Spleen (tissue), 11 donors: ENCODE measurements around the gene PCBP3. TPM values are rescaled to one million over a fixed set of nuclear protein-coding genes. Genes with fewer than 3 reads are reported as not detected.

Experiments
- DNase-seq: peaks from one replicate; pipeline ENCODE4 v3.0.0-alpha.2; 2020
- H3K27ac ChIP-seq, 8 donors: fragments of 200-600 bp; sonication (generic) in 7 of 8; 1 replicate in 4 of 8; 2 replicates in 4 of 8; pipeline versions ENCODE4 v1.5.0 to v1.8.0; 2016 to 2021; ENCODE audit warnings: inconsistent platforms in 4 of 8, mild to moderate bottlenecking in 4 of 8, moderate library complexity in 1 of 8
- H3K27me3 ChIP-seq, 7 donors: fragments of 200-600 bp; sonication (generic) in 6 of 7; replicated peaks in 1 of 7; 1 replicate in 4 of 7; 2 replicates in 3 of 7; pipeline versions ENCODE4 v1.5.0 to v1.8.0; 2016 to 2021; ENCODE audit warnings: inconsistent platforms in 3 of 7, mild to moderate bottlenecking in 1 of 7
- H3K36me3 ChIP-seq, 6 donors: fragments of 200-600 bp; sonication (generic) in 5 of 6; 1 replicate in 4 of 6; 2 replicates in 2 of 6; pipeline versions ENCODE4 v1.5.0 to v1.8.0; 2016 to 2021; ENCODE audit warnings: inconsistent platforms in 2 of 6
- H3K4me1 ChIP-seq, 6 donors: fragments of 200-600 bp; sonication (generic) in 5 of 6; 1 replicate in 3 of 6; 2 replicates in 3 of 6; pipeline versions ENCODE4 v1.5.0 to v1.8.0; 2016 to 2021; ENCODE audit warnings: inconsistent platforms in 3 of 6
- H3K4me3 ChIP-seq, 8 donors: fragments of 200-600 bp; sonication (generic) in 7 of 8; 1 replicate in 4 of 8; 2 replicates in 4 of 8; pipeline versions ENCODE4 v1.5.0 to v1.8.0; 2016 to 2021; ENCODE audit warnings: inconsistent platforms in 4 of 8, mild to moderate bottlenecking in 4 of 8, moderate library complexity in 2 of 8
- H3K9me3 ChIP-seq, 8 donors: fragments of 200-600 bp; sonication (generic) in 7 of 8; 1 replicate in 4 of 8; 2 replicates in 4 of 8; pipeline versions ENCODE4 v1.5.0 to v1.8.0; 2016 to 2021; ENCODE audit warnings: inconsistent platforms in 4 of 8
- CTCF ChIP-seq, 11 experiments: fragments of 200-600 bp in 7 of 11; fragments of 450-650 bp in 4 of 11; sonication (generic) in 4 of 11; IDR thresholded peaks in 8 of 11; conservative IDR thresholded peaks in 3 of 11; 1 replicate in 7 of 11; 2 replicates in 4 of 11; pipeline versions ENCODE4 v1.4.0 to v1.8.0; 2016 to 2021; ENCODE audit warnings: antibody characterized with exemption in 11 of 11, inconsistent platforms in 4 of 11, mild to moderate bottlenecking in 1 of 11
- POLR2A ChIP-seq, 3 donors: fragments of 450-650 bp; IDR thresholded peaks; one replicate each; pipeline ENCODE4 v1.5.1; 2017; ENCODE audit warnings: antibody characterized with exemption in 3 of 3, mild to moderate bottlenecking in 1 of 3
- POLR2AphosphoS5 ChIP-seq, 3 donors: sonication (generic); formaldehyde crosslinking; IDR thresholded peaks; one replicate each; pipeline ENCODE4 v1.5.1; 2017; ENCODE audit warnings: antibody characterized with exemption in 3 of 3
- WGBS, 5 donors: extraction: QIAGEN DNeasy Blood & Tissue Kit in 3 of 5; methylation state at CpG; one replicate each; pipeline versions ENCODE4 v1.1.5 to v1.1.7; 2013 to 2018; 5-methylcytosine and 5-hydroxymethylcytosine counted together
- intact Hi-C: fragments of 100-400 bp; cut with DNase I; formaldehyde crosslinking; loops from one replicate; pipeline ENCODE4 v1.15.0; 2023; ENCODE audit warnings: low total_unique reads
- polyA plus RNA-seq, 3 donors: library from polyadenylated mRNA; stranded (reverse); fragments of 200-250 nt; gene quantifications; one replicate each; pipeline ENCODE4 v1.2.1, GENCODE V29; 2013
- total RNA-seq, 7 donors: library from RNA; depleted of rRNA in 3 of 7; stranded (reverse); fragments of >200 nt in 3 of 7; fragmentation: NEBNext Ultra II Directional in 4 of 7; extraction: Animal tissue kit (Norgen Biotek cat#: 25700) in 4 of 7; gene quantifications; one replicate each; pipeline versions ENCODE4 v1.1.0 to v1.2.1, GENCODE V29; 2016 to 2021
- donor health status: healthy with polysubstance abuse.
- donor health status: DM: no; HTN: no; CAD: no; lungs with moderate emphysema.
- donor health status: DM: no; HTN: no; CAD: no.
- donor health status: Bipolar disorder and iron deficiency.
- donor health status: healthy.
- donor health status: DM: no; HTN: no; CAD: no.
- donor health status: DM: yes; HTN: yes; CAD: no.

Gene PCBP3
- total and polyA plus RNA-seq, 10 donors, result 4.2 to 31.6 (median 15.2) TPM

DNA sequence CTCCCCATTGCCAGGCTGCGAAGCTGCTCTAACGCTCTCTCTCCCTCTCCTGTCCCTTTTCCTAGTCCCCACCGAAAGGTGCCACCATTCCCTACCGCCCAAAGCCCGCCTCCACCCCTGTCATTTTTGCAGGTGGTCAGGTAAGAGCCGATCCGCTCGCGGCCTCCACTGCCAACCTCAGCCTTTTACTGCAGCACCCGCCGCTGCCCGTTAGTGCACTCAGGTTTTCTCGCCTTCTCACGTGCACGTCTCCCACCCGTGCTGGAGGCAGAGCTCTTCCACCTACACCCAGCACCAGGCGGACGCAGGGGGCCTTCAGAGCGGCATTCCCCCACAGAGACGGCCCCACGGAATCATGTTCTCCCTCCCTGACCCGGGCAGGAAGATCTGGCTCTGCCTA is 270.4 kb downstream of the PCBP3 start:
- Histone ChIP-seq H3K36me3 (peaks cover 0 to 29% (median 0%) of the 10 kb centered on the region in 6 donors), H3K4me1 (peaks cover 0 to 28% (median 22%) of the 10 kb centered on the region in 6 donors), H3K9me3 (no peaks in the 10 kb centered on the region), H3K27me3 (no peaks in the 10 kb centered on the region), H3K4me3 (no peak overlapping the region), H3K27ac (no peak overlapping the region)
- WGBS, 5 donors, result 91 to 95% (median 93%) methylated on average over 22 of the region's 22 CpGs
- intact Hi-C loops, result no loop called here
- DNase-seq, result no peak
- TF ChIP-seq POLR2A (IDR thresholded peaks at IDR 0.05) (no peak), CTCF (IDR thresholded peaks at IDR 0.05 in 8 of 11, conservative IDR thresholded peaks at IDR 0.05 in 3 of 11) (no peak)

DNA sequence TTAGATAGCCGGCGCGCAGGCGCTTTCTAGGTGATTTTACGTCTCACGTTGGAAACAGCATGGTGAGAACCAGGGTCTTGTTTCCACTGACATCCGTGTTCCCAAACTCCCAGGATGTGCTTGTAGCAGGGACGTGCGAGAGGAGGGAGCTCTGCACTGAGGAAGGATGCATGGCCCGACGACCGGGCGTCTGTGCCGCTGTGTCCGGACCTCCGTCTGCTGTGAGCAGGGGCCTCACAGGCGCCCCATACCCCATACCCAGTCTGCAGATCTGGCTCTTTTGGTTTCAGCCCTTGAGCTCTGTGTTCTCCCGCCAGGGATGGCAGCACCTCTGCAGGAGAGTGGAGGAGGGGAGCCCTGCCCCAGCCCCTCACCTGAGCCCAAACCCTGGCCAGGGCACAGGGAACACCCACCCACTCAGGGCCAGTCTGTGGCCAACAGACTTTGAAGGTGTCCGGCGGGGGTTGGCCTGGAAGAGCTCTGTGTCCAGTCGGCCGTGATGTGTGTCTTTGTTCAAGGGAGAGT is 270.9 kb downstream of the PCBP3 start:
- Histone ChIP-seq H3K4me1 (peaks cover 0 to 28% (median 22%) of the 10 kb centered on the region in 6 donors), H3K36me3 (peaks cover 0 to 29% (median 0%) of the 10 kb centered on the region in 6 donors), H3K27ac (no peak overlapping the region), H3K4me3 (no peak overlapping the region), H3K9me3 (no peaks in the 10 kb centered on the region), H3K27me3 (no peaks in the 10 kb centered on the region)
- no peak for TF ChIP-seq POLR2A (IDR thresholded peaks at IDR 0.05)
- TF ChIP-seq POLR2AphosphoS5 (IDR thresholded peaks at IDR 0.05), result no peak
- TF ChIP-seq CTCF (IDR thresholded peaks at IDR 0.05 in 8 of 11, conservative IDR thresholded peaks at IDR 0.05 in 3 of 11), result no peak
- intact Hi-C loops, result no loop called here
- no peak for DNase-seq
- 84 to 93% (median 92%) methylated on average over 20 to 22 of the region's 22 CpGs for WGBS, 5 donors

DNA sequence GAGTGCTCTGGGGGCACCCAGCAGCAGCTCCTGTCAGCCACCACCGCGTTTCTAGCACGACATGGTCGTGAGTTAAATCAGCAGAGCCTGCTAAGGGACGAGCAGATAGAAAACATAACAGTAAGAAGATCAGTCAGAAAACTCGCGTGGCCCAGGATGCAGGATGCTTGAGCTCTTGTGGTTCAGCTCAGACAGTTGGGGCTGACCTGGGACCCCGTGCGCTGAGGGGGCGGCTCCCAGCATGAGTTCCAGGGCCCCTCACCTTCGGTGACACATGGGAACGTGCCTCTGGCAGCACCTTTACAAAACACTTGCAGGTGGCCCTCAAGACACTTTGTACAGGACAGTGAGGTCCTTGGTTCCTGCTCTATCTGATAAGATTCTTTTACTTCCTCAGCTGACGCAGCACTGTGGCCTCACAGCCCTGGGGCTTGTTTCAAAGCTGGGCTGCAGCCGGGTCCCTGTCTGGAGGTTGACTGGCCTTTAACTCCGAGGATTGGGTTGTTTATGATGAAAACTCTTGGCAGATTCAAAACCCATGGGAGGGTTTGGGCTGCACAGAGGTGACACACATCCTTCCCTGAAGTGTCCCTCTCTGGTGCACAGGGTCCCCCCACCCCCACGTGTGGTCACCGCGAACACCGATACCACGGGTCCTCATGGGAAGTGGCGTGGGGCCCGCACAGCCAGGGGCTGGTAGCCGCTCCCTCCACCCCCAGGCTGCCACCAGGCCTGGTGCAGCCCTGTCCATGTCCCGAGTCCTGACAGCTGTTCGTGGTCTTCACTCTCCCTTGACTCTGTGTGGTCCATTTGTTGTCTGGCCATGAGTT is 272.7 kb downstream of the PCBP3 start:
- Histone ChIP-seq H3K27ac (peak overlapping the region in 5 of 8 donors; percentile 32 to 74 (median 54)), H3K4me1 (peaks cover 0 to 28% (median 22%) of the 10 kb centered on the region in 6 donors), H3K36me3 (peaks cover 0 to 23% (median 0%) of the 10 kb centered on the region in 6 donors), H3K9me3 (no peaks in the 10 kb centered on the region), H3K27me3 (no peaks in the 10 kb centered on the region), H3K4me3 (no peak overlapping the region)
- WGBS, 5 donors, result 52 to 63% (median 55%) methylated on average over 17 to 25 of the region's 25 CpGs
- TF ChIP-seq CTCF (IDR thresholded peaks at IDR 0.05 in 8 of 11, conservative IDR thresholded peaks at IDR 0.05 in 3 of 11) (no peak), POLR2A (IDR thresholded peaks at IDR 0.05) (no peak), POLR2AphosphoS5 (IDR thresholded peaks at IDR 0.05) (no peak)
- peak; percentile 71 for DNase-seq
- intact Hi-C loops, result no loop called here

DNA sequence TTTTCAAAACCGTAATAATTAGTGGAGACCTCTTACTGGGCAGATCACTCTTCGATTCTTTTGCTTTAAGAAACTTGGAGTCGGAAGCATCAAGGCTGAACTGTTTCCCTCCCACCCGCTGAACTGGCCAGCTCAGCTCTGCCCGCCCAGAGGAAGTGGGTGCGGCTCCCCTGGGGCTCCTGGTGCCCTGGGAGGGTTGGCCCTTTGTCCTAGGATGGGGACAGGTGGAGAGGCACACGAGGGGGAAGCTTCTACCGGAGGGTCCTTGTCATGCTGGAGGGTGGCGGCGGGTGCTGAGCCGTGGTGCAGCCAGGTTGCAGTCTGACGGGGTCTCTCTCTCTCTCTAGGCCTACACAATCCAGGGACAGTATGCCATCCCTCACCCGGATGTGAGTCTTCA is 273.7 kb downstream of the PCBP3 start:
- intact Hi-C loops, result no loop called here
- DNase-seq, result peak; percentile 81
- Histone ChIP-seq H3K27ac (peak overlapping the region in 5 of 8 donors; percentile 32 to 74 (median 54)), H3K27me3 (no peaks in the 10 kb centered on the region), H3K4me3 (no peak overlapping the region), H3K4me1 (peaks cover 0 to 28% (median 22%) of the 10 kb centered on the region in 6 donors), H3K36me3 (peaks cover 0 to 13% (median 0%) of the 10 kb centered on the region in 6 donors), H3K9me3 (no peaks in the 10 kb centered on the region)
- WGBS, 5 donors, result 50 to 76% (median 70%) methylated on average over 13 of the region's 13 CpGs
- TF ChIP-seq CTCF (IDR thresholded peaks at IDR 0.05 in 8 of 11, conservative IDR thresholded peaks at IDR 0.05 in 3 of 11), result no peak
- TF ChIP-seq POLR2A (IDR thresholded peaks at IDR 0.05), result no peak
- TF ChIP-seq POLR2AphosphoS5 (IDR thresholded peaks at IDR 0.05), result peak in 2 of 3 donors; percentile 16 to 44
